GM19099 (cell line): Measurements from ENCODE around the gene CYP27B1.

Experiments used
- POLR2A ChIP-seq: IDR thresholded peaks from 3 replicates; pipeline ENCODE4 v1.6.1; 2011; ENCODE audit warnings: low read depth; ENCODE audit not compliant: insufficient read length; ENCODE audit errors: extremely low read depth

CYP27B1 gene

DNA sequence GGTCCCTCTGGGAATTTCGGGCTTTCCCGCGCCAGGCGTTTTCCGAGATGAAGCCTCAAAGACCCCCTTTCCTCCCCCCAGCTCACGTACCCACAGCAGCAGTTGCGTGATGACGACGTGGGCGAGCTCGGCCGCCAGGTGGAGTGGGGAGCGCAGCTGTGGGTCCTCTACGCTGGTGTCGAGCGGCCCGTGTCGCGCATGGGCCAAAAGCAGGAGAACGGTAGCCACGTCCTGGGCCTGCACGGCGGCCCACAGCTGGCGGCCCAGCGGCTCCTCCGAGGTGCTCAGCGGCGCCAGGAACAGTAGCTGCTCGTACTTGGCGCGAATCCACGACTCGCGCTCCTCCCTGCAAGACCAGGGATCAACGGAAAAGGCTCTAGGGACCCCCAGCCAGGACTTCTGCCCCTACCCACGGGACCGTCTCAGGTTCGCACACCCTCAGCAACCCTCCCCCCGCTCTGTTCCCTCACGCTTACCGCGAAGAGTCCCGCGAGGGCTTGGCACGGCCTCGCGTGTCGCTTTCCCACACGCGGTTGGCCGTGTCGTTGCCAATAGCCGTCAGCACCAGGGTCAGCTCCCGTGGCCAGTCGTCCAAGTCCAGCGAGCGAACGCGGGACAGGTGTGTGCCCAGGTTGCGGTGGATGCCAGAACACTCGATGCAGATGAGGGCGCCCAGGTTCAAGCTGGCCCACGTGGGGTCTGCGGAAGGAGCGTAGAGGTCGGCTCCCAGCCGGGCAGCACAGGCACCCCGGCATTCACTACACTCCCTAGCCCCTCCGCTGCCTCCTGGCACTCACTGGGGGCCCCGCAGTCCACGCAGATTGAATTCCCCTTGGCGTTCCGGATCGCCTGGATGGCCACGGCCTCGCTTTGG is 39.8 kb downstream of the CYP27B1 start:
- TF ChIP-seq POLR2A, result no peak

DNA sequence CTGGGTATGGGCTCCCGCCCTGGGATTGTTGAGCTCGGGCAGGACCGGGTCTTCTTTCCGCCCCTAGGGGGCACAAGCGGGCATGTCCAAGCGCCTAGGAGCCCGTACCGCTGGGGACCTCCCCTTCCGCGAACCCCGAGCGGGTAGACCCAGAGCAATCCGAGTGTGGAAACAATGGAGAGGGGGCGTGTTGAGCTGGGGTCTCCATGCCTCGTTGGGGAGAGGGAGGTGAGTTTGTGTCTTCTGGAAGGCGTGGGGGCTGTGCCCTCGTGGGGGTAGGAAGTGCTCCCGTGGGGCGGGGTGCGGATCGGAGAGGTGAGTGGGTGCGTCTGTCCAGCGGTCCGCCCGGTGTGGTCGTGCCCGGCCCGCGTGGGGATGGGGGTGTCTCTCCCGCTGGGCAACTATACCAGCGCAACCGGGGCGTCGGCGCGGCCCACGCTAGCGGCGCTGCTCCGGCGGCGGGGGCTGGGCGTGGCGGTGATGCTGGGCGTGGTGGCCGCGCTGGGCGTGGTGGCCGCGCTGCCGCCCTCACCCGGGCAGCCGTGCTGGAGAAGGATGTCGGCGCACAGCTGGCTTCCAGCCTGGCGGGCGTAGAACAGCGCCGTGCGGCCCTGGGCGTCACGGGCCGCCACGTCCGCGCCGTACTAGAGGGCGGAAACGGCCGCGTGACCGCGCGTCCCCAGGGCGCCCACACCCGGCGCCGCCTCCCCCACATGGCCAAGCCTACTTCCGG is 40.6 kb downstream of the CYP27B1 start:
- no peak for TF ChIP-seq POLR2A

DNA sequence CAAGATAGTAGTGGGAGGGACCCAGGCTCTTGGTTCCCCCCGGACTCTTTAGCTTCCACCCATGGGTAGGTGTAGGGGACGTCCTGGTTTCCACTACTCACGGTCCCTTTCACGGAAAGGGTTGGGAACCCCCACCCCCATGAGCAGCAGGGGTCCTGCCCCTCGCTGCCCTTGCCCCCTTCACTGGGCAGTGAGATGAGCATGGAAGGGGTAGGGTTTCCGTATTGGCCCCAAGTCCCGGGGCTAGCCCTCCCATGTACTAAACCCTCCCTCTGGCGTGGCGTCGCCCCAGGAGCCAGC is 41.1 kb downstream of the CYP27B1 start:
- no peak for TF ChIP-seq POLR2A

DNA sequence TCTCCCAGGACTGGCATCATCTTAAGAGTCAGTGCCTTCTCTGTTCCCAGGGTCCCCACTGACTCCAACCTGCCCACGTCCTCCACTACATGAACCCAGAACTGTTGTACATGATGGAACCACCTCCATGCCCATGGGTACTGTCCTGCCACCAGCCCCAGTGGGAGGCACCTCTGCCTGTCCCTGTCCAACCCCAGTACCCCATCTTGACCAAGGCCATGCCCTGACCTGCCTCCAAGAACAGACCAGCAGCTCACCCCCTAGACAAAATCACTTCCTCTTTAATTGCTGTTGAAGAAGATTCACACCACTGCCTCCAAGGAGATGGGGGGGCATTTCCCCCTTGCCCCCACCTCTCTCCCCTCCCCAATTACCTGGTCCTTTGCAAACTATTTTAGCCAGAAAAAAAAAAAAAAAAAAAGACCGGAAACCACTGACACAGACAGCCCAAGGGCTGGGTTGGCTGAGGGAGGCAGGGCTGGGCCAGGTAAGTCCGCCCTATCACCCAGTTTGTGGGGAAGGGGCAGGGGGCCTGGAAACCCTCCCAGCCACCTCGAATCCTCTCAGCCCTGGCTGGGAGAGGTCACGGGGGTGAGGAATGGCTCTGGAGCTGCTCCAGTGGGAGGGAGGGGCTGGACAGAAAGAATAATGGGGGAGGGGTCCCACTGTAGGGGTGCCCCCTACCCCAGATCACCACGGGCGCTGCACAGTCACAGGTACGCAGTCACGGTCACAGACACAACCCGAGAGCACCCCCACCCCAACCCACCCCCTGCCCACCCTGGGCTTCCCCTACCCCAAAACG is 41.7 kb downstream of the CYP27B1 start:
- TF ChIP-seq POLR2A, result no peak

DNA sequence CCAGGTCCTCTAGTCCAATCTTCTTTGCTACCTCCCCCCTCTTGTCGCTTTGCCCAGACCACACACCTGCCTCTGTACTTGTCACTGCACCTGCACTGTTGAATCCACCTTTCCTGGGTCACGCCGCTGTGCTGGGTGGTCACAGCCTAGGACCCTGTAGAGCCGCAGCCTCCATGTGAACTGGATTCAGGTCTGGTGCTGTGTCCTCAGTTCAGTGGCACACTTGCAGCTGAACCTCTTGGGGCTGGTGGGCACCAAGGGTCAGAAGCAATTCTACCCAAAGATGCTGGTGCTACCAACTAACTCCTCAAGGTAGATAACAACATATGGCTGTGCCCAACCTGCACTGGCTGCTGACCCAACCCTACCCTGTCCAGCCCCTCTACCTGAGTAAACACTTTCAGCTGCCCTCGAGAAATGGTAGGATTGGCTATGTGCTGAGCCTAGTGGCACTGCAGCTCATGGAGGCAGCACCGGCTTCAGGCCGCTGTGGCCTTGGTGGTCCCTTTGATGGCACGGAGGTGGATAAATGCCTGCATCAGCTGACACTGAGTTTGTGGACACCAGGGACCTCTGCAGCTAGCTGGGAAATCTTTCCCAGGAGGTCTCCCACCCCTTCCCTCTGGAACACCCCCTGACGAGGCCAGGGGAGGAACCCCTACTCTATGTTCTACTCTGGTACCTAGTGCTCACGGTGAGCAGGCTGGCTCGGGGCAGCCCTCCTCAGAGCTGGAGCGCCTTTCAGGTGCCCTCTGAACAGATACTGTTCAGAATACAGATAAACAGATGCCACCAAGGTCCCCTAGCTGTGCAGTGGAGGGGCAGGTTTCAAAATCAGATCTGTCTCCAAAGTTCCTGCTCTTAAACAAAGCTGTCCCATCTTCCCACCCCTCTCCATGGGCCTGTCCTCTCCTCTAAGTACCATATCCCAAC is 42.6 kb downstream of the CYP27B1 start:
- TF ChIP-seq POLR2A, result no peak

DNA sequence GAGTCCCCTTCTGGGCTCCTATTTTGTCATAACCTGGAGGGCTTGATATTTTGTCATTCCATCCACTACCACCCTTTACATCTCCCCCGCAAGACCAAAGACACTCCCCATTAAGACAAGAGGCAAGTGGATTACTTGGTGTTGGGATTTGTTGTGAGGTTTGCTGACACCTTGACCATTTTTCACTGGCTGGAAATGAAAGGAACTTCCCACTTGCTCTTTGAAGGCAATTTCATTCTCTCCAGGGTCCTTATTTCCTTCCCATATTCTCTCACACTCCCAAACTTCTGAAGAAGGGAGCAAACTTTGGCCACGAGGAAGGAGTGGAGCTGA is 43.3 kb downstream of the CYP27B1 start:
- no peak for TF ChIP-seq POLR2A

DNA sequence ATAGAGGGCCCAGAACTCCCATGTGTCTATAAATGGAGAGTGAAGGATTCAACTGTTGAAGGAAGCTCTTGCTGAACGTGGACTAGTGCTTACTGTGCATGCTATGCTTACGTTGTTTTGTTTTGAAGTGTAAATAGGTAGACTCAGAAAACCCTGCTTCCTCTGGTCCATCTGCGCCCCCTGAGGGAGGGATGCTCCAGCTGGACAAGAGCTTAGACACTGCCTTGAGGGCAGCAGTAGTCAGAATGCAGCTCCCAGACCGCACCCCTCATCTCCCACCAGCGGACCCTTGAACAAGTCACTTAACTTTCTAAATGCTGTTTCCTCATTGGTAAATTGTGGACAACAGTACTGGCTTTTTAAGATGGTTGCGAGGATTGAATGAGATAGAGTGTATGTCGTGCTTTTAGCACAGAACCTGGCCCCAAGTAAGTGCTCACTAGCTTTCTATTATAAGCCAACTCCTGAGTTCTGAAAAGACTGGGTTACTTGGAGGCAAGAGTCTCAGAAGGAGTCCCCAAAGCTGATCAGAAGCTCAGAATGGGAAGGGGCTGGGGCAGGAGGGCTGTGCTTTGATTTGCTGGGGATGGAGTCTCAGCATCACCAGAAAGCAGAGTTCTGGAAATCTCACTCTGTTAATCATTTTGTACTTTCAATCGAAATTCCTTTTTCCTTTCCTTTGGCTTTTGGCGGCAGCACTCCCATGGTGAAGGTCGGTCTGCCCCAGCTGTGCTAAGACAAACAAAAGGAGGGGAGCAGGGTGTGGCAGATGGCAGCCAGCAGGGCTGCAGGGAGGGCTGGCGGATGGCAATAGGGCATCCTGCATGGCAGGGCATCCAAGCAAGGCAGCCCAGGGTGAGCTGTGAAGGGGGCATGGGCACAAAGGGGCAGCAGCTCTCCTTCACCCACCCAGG is 43.9 kb downstream of the CYP27B1 start:
- no peak for TF ChIP-seq POLR2A

DNA sequence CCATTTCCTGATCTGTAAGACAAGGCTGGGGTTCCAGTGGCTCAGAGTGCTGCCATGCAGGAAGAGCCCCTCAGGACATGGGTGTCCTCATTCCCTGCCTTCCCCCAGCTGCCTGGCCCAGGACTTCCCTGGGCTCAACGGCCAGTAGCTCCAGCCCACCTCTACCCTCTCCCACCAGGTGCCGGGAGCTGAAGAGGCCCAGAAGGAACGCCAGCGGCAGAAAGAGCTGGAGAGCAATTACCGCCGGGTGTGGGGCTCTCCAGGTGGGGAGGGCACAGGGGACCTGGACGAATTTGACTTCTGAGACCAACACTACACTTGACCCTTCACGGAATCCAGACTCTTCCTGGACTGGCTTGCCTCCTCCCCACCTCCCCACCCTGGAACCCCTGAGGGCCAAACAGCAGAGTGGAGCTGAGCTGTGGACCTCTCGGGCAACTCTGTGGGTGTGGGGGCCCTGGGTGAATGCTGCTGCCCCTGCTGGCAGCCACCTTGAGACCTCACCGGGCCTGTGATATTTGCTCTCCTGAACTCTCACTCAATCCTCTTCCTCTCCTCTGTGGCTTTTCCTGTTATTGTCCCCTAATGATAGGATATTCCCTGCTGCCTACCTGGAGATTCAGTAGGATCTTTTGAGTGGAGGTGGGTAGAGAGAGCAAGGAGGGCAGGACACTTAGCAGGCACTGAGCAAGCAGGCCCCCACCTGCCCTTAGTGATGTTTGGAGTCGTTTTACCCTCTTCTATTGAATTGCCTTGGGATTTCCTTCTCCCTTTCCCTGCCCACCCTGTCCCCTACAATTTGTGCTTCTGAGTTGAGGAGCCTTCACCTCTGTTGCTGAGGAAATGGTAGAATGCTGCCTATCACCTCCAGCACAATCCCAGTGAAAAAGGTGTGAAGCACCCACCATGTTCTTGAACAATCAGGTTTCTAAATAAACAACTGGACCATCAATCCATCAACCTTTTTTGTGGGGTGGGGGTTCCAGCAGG is 46.0 kb downstream of the CYP27B1 start:
- no peak for TF ChIP-seq POLR2A

DNA sequence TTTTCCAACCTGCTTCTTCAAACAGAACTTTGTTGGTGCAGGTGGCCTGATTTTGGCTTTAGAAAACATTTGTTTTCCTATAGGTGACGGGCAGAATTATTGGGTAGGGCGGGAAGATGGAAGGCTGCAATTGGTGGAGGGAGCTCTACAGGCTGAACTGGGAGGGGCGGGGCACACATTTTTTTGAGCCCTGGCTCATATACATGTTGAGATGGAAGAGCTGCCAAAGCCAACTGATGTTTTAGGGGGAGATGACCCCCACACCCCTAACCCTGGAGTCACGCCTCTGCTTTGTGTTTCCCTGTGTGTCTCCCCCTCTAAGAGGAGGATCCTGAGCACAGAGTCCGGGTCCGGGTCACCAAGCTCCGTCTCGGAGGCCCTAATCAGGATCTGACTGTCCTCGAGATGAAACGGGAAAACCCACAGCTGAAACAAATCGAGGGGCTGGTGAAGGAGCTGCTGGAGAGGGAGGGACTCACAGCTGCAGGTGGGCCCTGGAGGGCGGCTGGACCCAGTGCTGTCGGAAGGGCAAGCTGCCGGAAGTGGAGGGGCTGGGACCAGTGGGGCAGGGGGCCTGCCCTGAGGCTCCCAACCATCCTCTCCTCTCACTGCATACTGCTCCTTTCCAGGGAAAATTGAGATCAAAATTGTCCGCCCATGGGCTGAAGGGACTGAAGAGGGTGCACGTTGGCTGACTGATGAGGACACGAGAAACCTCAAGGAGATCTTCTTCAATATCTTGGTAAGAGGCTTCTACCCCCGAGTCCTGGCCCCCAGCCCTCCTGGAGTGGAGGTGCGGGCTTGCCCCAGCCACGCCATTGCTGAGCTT is 46.9 kb downstream of the CYP27B1 start:
- no peak for TF ChIP-seq POLR2A

DNA sequence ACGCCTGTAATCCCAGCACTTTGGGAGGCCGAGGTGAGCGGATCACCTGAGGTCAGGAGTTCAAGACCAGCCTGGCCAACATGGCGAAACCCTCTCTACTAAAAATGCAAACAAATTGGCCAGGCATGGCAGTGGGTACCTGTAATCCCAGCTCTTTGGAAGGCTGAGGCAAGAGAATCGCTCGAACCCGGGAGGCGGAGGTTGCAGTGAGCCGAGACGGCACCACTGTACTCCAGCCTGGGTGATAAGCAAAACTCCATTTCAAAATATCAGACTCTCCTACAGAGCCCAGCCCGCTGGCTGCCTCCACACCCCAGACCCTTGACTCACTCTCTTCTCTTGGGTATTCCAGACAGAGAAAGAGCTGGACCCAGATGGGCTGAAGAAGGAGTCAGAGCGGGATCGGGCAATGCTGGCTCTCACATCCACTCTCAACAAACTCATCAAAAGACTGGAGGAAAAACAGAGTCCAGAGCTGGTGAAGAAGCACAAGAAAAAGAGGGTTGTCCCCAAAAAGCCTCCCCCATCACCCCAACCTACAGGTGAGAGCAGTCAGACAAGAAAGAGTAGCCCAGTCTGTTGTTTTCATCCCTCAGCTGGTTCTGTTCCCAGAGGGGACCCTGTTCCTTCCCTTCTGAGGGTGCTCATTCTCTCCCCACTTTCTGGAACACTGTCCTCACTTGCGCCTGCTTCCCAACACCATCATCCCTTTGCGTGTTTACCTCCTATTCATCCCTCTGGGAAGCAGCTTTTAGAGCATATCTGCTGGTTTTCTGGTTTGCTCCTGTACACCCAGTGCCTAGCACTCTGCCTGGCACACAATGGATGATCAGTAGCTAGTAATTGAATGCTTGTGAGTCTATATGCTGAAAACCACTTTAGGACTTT is 48.0 kb downstream of the CYP27B1 start:
- TF ChIP-seq POLR2A, result no peak
